Neuronal stem cell (in vitro differentiated cells): ENCODE measurements around the gene PSME2.

Experiments
- DNase-seq: peaks from one replicate; pipeline ENCODE4 v3.0.0-alpha.2; 2013; ENCODE audit warnings: low spot score
- H2AFZ ChIP-seq: one replicate; pipeline ENCODE4 v1.6.1; 2013; ENCODE audit warnings: mild to moderate bottlenecking, low read length, inconsistent platforms
- H2AK5ac ChIP-seq: 2 replicates; pipeline ENCODE4 v1.6.1; 2013; ENCODE audit warnings: low read depth, mild to moderate bottlenecking, inconsistent platforms, low read length, moderate library complexity, mixed read lengths
- H2BK120ac ChIP-seq: 2 replicates; pipeline ENCODE4 v1.6.1; 2013; ENCODE audit warnings: low read depth, mild to moderate bottlenecking, inconsistent platforms, low read length, moderate library complexity, mixed read lengths
- H2BK12ac ChIP-seq: one replicate; pipeline ENCODE4 v1.6.1; 2013; ENCODE audit warnings: low read length, inconsistent platforms
- H2BK15ac ChIP-seq: 2 replicates; pipeline ENCODE4 v1.6.1; 2013; ENCODE audit warnings: mild to moderate bottlenecking, low read length, inconsistent platforms, mixed read lengths
- H2BK5ac ChIP-seq: one replicate; pipeline ENCODE4 v1.6.1; 2013; ENCODE audit warnings: inconsistent platforms, mild to moderate bottlenecking, low read length, moderate library complexity
- H3K14ac ChIP-seq: one replicate; pipeline ENCODE4 v1.6.1; 2013; ENCODE audit warnings: low read length, inconsistent platforms
- H3K18ac ChIP-seq: 2 replicates; pipeline ENCODE4 v1.6.1; 2013; ENCODE audit warnings: low read length, inconsistent platforms
- H3K23ac ChIP-seq: 2 replicates; pipeline ENCODE4 v1.6.1; 2013; ENCODE audit warnings: low read depth, mild to moderate bottlenecking, mixed read lengths, low read length, inconsistent platforms; ENCODE audit not compliant: poor library complexity
- H3K27ac ChIP-seq: replicated peaks from 3 replicates; pipeline ENCODE4 v1.5.1; 2013; ENCODE audit warnings: low read length, inconsistent platforms
- H3K27me3 ChIP-seq, 3 experiments: 2 replicates each; pipeline ENCODE4 v1.6.1; 2013; ENCODE audit warnings: low read length in 3 of 3, mild to moderate bottlenecking in 2 of 3, inconsistent platforms in 1 of 3, low read depth in 1 of 3, mixed read lengths in 1 of 3, moderate library complexity in 1 of 3; ENCODE audit not compliant: control insufficient read depth in 3 of 3, insufficient read depth in 3 of 3
- H3K36me3 ChIP-seq, 2 donors: replicated peaks in 1 of 2; 2 replicates each; pipeline ENCODE4 v1.6.1; 2013; ENCODE audit warnings: low read length in 2 of 2; ENCODE audit not compliant: control insufficient read depth in 2 of 2, insufficient read depth in 2 of 2
- H3K4ac ChIP-seq: 2 replicates; pipeline ENCODE4 v1.6.1; 2013; ENCODE audit warnings: inconsistent platforms, mild to moderate bottlenecking, low read length, moderate library complexity
- H3K4me1 ChIP-seq, 2 donors: 1 replicate in 1 of 2; 2 replicates in 1 of 2; pipeline ENCODE4 v1.6.1; 2013; ENCODE audit warnings: low read length in 2 of 2, low read depth in 1 of 2; ENCODE audit not compliant: control insufficient read depth in 2 of 2, insufficient read depth in 1 of 2
- H3K4me2 ChIP-seq: one replicate; pipeline ENCODE4 v1.6.1; 2013; ENCODE audit warnings: mild to moderate bottlenecking, low read length, inconsistent platforms; ENCODE audit not compliant: insufficient read depth, poor library complexity, severe bottlenecking
- H3K4me3 ChIP-seq, 2 donors: 2 replicates each; pipeline ENCODE4 v1.5.1; 2013; ENCODE audit warnings: low read length in 2 of 2, mild to moderate bottlenecking in 2 of 2, inconsistent platforms in 1 of 2, moderate library complexity in 1 of 2
- H3K79me1 ChIP-seq: one replicate; pipeline ENCODE4 v1.6.1; 2013; ENCODE audit warnings: low read depth, mild to moderate bottlenecking, inconsistent platforms, low read length, moderate library complexity
- H3K9ac ChIP-seq: one replicate; pipeline ENCODE4 v1.6.1; 2013; ENCODE audit warnings: mild to moderate bottlenecking, low read depth, low read length, inconsistent platforms; ENCODE audit not compliant: poor library complexity
- H3K9me3 ChIP-seq, 2 donors: replicated peaks in 1 of 2; 2 replicates each; pipeline versions ENCODE3 to v1.6.1; 2013; ENCODE audit warnings: low read length in 2 of 2, mild to moderate bottlenecking in 2 of 2, inconsistent platforms in 1 of 2, low read depth in 1 of 2, mixed read lengths in 1 of 2, moderate library complexity in 1 of 2; ENCODE audit not compliant: control insufficient read depth in 2 of 2, insufficient read depth in 1 of 2
- H4K8ac ChIP-seq: one replicate; pipeline ENCODE4 v1.6.1; 2013; ENCODE audit warnings: low read depth, mild to moderate bottlenecking, inconsistent platforms, low read length, moderate library complexity
- H4K91ac ChIP-seq: one replicate; pipeline ENCODE4 v1.6.1; 2013; ENCODE audit warnings: low read length, low read depth, mild to moderate bottlenecking, inconsistent platforms; ENCODE audit not compliant: poor library complexity
- WGBS, 2 donors: extraction: QIAGEN DNeasy Blood & Tissue Kit; methylation state at CpG; one replicate each; pipeline ENCODE4 v1.1.7; 2013; ENCODE audit warnings: missing lambda C conversion rate in 2 of 2, mixed read lengths in 1 of 2; ENCODE audit not compliant: insufficient read length in 2 of 2, insufficient replicate concordance in 1 of 2; ENCODE audit errors: extremely low coverage in 2 of 2; 5-methylcytosine and 5-hydroxymethylcytosine counted together

PSME2 gene

GRCh38 chr14:24189059-24189375, 42.6 kb upstream of the PSME2 start:
- Histone ChIP-seq H3K36me3 (peaks cover 47 to 72% of the 10 kb centered on the region in 2 donors), H4K91ac (no peak overlapping the region), H2BK15ac (no peak overlapping the region), H2AFZ (peak overlapping the region; percentile 45), H3K27me3 (no peaks in the 10 kb centered on the region), H2BK120ac (no peak overlapping the region), H3K4me1 (peaks cover 4 to 7% of the 10 kb centered on the region in 2 donors), H3K4ac (no peak overlapping the region), H4K8ac (no peak overlapping the region), H3K79me1 (peaks cover 9% of the 10 kb centered on the region), H2BK12ac (no peak overlapping the region), H3K14ac (no peak overlapping the region), H3K4me2 (no peak overlapping the region), H2BK5ac (no peak overlapping the region), H3K9me3 (no peaks in the 10 kb centered on the region), H2AK5ac (no peak overlapping the region), H3K4me3 (peak overlapping the region in 1 of 2 donors; percentile 79), H3K9ac (no peak overlapping the region), H3K27ac (no peak overlapping the region), H3K23ac (no peak overlapping the region), H3K18ac (no peak overlapping the region)
- no peak for DNase-seq
- WGBS, 2 donors, result no CpG with 5 or more reads among the region's 3 CpGs

DNA sequence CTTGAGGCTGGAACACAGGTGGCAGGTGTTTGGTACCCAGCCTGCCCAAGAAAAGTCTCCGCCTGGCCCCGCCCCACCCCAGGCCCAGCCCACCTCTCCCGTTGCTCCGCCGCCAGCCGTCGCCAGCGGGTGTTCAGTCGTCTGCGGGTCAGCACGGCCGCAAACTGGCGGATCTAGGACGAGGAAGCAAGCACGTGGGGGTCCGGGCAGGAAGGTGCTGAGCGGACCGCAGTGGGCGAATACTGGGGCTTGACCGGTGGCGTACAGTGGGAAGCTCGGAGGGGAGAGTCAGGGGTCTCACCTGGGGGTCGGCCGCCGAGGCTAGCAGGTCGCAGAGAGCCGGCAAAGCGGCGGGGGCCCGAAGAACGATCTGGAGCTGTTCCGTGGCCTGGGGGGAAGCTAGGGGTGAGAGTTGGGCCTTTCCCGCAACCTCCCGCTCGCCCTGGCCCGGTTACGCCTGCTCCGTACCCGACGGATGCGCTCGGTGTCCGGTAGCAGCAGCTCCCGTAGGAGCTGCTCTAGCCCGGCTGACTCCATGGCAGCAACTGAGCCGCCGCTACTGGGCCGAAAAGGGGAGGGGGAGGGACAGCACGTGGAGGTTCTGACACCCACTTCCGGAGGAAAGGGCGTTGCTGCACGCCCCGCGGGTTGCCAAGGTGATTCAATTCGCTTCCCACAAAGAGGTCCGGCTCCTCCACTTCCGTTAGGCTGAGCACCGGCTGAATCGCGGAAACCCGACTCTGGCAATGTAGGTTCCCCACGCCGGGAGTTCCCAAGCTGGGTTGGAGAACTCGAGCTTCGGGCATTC, 42.0 kb upstream of the PSME2 start, which contains the start of gene IPO4:
Gene IPO4, minus strand, starts transcription at position 566 of the 808 bp plus-strand sequence. Its CDS starts 29 bp downstream, at position 537.
- WGBS, 2 donors, result no CpG with 5 or more reads among the region's 65 CpGs
- Histone ChIP-seq H4K8ac (no peak within 1 kb of the TSS), H3K4ac (no peak within 1 kb of the TSS), H3K23ac (peak within 1 kb of the TSS; percentile 70), H3K36me3 (peaks cover 49 to 74% of the 10 kb centered on the region in 2 donors), H3K18ac (peak within 1 kb of the TSS; percentile 88), H2BK15ac (no peak within 1 kb of the TSS), H3K4me3 (peak within 1 kb of the TSS; percentile 79 to 94), H4K91ac (no peak within 1 kb of the TSS), H3K9ac (peak within 1 kb of the TSS; percentile 90), H3K9me3 (no peaks in the 10 kb centered on the region), H3K27ac (peak within 1 kb of the TSS; percentile 50), H3K27me3 (no peaks in the 10 kb centered on the region), H2BK12ac (no peak within 1 kb of the TSS), H2AK5ac (peak within 1 kb of the TSS; percentile 38), H3K4me1 (peaks cover 4 to 7% of the 10 kb centered on the region in 2 donors), H3K79me1 (peaks cover 9% of the 10 kb centered on the region), H3K14ac (no peak within 1 kb of the TSS), H2AFZ (peak within 1 kb of the TSS; percentile 86), H2BK5ac (peak within 1 kb of the TSS; percentile 26), H3K4me2 (peak within 1 kb of the TSS; percentile 92), H2BK120ac (no peak within 1 kb of the TSS)
- peak; percentile 93 for DNase-seq

- Histone ChIP-seq H3K4me1 (peaks cover 4 to 7% of the 10 kb centered on the region in 2 donors), H3K18ac (no peak overlapping the region), H2BK12ac (no peak overlapping the region), H2BK5ac (no peak overlapping the region), H3K14ac (no peak overlapping the region), H3K27me3 (no peaks in the 10 kb centered on the region), H3K4me3 (peak overlapping the region; percentile 33 to 79), H4K91ac (no peak overlapping the region), H3K4me2 (peak overlapping the region; percentile 92), H4K8ac (no peak overlapping the region), H2BK120ac (no peak overlapping the region), H2BK15ac (no peak overlapping the region), H3K23ac (no peak overlapping the region), H3K4ac (no peak overlapping the region), H2AFZ (no peak overlapping the region), H3K27ac (no peak overlapping the region), H2AK5ac (no peak overlapping the region), H3K79me1 (peaks cover 7% of the 10 kb centered on the region), H3K9me3 (no peaks in the 10 kb centered on the region), H3K9ac (no peak overlapping the region), H3K36me3 (peaks cover 51 to 77% of the 10 kb centered on the region in 2 donors)
- no peak for DNase-seq
- no CpG with 5 or more reads among the region's 2 CpGs for WGBS, 2 donors
Observed at GRCh38 chr14:24187539-24187915, 41.1 kb upstream of the PSME2 start.

GRCh38 chr14:24186831-24187538, 40.6 kb upstream of the PSME2 start:
- H2BK12ac ChIP-seq, result no peak overlapping the region
- no peak overlapping the region for H3K4ac ChIP-seq
- H3K9me3 ChIP-seq, result no peaks in the 10 kb centered on the region
- peaks cover 51 to 77% of the 10 kb centered on the region in 2 donors for H3K36me3 ChIP-seq
- no peak overlapping the region for H3K4me2 ChIP-seq
- H4K91ac ChIP-seq, result no peak overlapping the region
- H3K14ac ChIP-seq, result no peak overlapping the region
- peaks cover 7% of the 10 kb centered on the region for H3K79me1 ChIP-seq
- H2BK120ac ChIP-seq, result no peak overlapping the region
- H2AK5ac ChIP-seq, result no peak overlapping the region
- no peak overlapping the region for H2AFZ ChIP-seq
- H3K18ac ChIP-seq, result no peak overlapping the region
- peaks cover 4 to 7% of the 10 kb centered on the region in 2 donors for H3K4me1 ChIP-seq
- no peak overlapping the region for H3K27ac ChIP-seq
- no peak overlapping the region for H3K23ac ChIP-seq
- no peak overlapping the region for H2BK15ac ChIP-seq
- no peak overlapping the region for H4K8ac ChIP-seq
- H3K9ac ChIP-seq, result no peak overlapping the region
- H3K27me3 ChIP-seq, result no peaks in the 10 kb centered on the region
- peak overlapping the region in 1 of 2 donors; percentile 79 for H3K4me3 ChIP-seq
- WGBS, 2 donors, result no CpG with 5 or more reads among the region's 10 CpGs
- H2BK5ac ChIP-seq, result no peak overlapping the region
- DNase-seq, result no peak
